BE2C (cell line): Measurements from ENCODE around the gene COL26A1.

ENCODE experiments used
- DNase-seq: peaks from one replicate; pipeline ENCODE4 v3.0.0-alpha.2; 2020
- H3K27me3 ChIP-seq: fragments of 250-450 bp; sonication (Bioruptor Pico); 2 replicates; pipeline ENCODE4 v1.5.1; 2020; ENCODE audit warnings: mild to moderate bottlenecking
- H3K36me3 ChIP-seq: fragments of 250-450 bp; sonication (Bioruptor Pico); 2 replicates; pipeline ENCODE4 v1.5.1; 2020; ENCODE audit warnings: mild to moderate bottlenecking
- H3K4me1 ChIP-seq: fragments of 250-450 bp; sonication (Bioruptor Pico); 2 replicates; pipeline ENCODE4 v1.5.1; 2020
- H3K4me3 ChIP-seq: 2 replicates; pipeline ENCODE4 v1.5.1; 2011; ENCODE audit warnings: low read depth, low read length
- H3K9me3 ChIP-seq: fragments of 250-450 bp; sonication (Bioruptor Pico); 2 replicates; pipeline ENCODE4 v1.5.1; 2020
- CTCF ChIP-seq: IDR thresholded peaks from 2 replicates; pipeline ENCODE4 v1.5.1; 2012; ENCODE audit warnings: mild to moderate bottlenecking, low read depth, low read length

COL26A1 gene

GRCh38 chr7:101589976-101590662 is 227.4 kb downstream of the COL26A1 start:
- H3K9me3 ChIP-seq = no peaks in the 10 kb centered on the region
- DNase-seq = peak; percentile 53
- no peak for TF ChIP-seq CTCF
- no peak overlapping the region for H3K4me3 ChIP-seq
- H3K4me1 ChIP-seq = no peaks in the 10 kb centered on the region
- no peaks in the 10 kb centered on the region for H3K27me3 ChIP-seq
- H3K36me3 ChIP-seq = no peaks in the 10 kb centered on the region

DNA sequence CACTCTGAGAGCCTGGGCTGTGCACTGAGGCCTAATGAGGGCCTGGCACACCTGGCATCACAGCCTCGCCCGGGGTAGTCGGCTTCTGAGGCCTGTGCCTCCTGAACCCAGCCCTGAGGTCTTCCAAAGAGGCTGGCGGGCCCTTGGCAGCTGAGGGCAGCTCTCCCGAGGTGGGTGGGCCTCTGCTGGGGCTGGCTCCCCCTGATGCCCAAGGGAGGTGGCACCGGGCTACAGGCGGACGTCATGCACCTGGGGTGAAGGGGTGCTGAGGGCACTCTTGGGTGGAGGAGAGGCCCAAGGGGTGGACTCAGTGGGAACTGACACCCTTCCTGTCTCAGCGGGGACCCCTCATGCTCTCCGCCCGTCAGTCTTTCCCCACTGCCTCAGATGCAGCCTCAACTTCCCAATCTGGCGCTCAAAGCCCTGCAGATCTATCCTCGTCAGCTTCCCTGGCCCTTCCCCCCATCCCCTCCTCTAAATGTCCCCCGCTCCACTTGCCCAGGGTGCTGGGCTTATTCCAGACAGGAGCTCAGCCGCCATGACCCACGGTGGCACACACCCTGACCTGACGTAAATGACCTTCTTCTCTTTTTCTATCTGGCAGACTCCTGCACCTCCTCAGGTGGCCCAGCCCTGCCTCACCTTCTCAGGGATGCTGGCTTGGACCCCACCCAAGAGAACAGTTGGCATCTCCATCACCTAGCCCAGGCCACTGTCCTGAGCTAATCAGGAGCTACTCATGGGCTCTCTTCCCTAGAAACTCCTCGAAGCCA is 228.2 kb downstream of the COL26A1 start:
- TF ChIP-seq CTCF = no peak
- DNase-seq = no peak

DNA sequence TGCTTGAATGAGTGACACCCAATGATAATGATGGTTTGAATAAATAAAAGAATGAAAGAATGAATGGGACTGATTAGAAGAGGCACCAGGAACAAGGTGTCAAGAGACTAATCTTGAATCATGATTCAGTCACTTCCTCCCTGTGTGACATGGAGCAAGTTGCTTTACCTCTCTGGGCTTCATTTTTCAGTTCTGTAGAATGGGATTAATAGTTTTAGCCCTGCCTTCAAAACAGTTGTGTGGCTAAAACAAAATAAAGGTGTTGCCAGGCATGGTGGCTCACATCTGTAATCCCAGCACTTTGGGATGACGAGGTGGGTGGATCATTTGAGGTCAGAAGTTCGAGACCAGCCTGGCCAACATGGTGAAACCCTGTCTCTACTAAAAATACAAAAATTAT is 228.8 kb downstream of the COL26A1 start:
- no peaks in the 10 kb centered on the region for H3K4me1 ChIP-seq
- H3K9me3 ChIP-seq = no peaks in the 10 kb centered on the region
- no peak for DNase-seq
- H3K36me3 ChIP-seq = no peaks in the 10 kb centered on the region
- TF ChIP-seq CTCF = no peak
- H3K27me3 ChIP-seq = no peaks in the 10 kb centered on the region
- no peak overlapping the region for H3K4me3 ChIP-seq

More for the DNA sequence above, 228.2 kb downstream of the COL26A1 start:
- Histone ChIP-seq H3K9me3 (no peaks in the 10 kb centered on the region), H3K36me3 (no peaks in the 10 kb centered on the region), H3K4me1 (no peaks in the 10 kb centered on the region), H3K27me3 (no peaks in the 10 kb centered on the region), H3K4me3 (no peak overlapping the region)

DNA sequence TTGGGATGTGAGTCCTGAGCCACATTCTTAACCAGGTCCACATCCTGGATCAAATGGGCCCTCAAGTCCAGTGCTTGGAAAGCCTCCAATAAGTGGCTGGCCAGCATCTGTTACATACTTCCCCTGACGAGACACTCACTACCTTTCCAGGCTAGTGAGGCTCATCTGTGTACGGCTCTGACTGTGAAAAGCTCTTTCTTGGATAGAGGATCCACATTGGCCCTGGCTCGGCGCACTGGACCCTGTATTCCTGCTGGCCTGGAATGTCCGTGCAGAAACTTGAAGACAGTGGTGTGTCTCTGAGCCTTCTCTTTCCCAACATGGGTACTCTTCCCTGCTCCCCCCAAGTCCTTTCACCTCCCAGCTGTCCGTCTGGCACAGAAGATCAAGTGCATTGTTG is 230.9 kb downstream of the COL26A1 start:
- H3K4me1 ChIP-seq = no peaks in the 10 kb centered on the region
- no peaks in the 10 kb centered on the region for H3K27me3 ChIP-seq
- H3K4me3 ChIP-seq = no peak overlapping the region
- DNase-seq = no peak
- H3K9me3 ChIP-seq = no peaks in the 10 kb centered on the region
- H3K36me3 ChIP-seq = no peaks in the 10 kb centered on the region
- TF ChIP-seq CTCF = no peak

DNA sequence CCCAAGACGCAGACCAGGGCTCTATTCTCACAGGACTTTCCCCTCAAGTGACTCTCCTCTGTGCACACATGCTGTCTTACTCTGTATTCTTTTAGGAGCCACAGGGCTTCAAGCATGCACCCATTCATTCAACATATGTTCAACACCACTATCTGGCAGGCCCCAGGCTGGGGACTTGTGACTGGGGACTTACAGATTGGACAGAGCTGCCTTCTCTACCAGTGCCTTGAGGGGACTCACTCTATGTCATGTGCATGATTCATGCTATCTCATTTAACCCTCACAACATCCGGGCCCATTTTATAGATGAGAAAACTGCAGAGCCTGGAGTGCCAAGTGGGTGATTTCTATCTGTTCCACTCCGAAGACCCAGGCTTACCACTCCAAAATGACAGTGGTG is 232.1 kb downstream of the COL26A1 start:
- no peaks in the 10 kb centered on the region for H3K4me1 ChIP-seq
- no peak for DNase-seq
- H3K36me3 ChIP-seq = no peaks in the 10 kb centered on the region
- TF ChIP-seq CTCF = no peak
- no peaks in the 10 kb centered on the region for H3K27me3 ChIP-seq
- no peak overlapping the region for H3K4me3 ChIP-seq
- no peaks in the 10 kb centered on the region for H3K9me3 ChIP-seq

GRCh38 chr7:101595246-101595645 is 232.6 kb downstream of the COL26A1 start:
- Histone ChIP-seq H3K27me3 (no peaks in the 10 kb centered on the region), H3K4me1 (no peaks in the 10 kb centered on the region), H3K4me3 (no peak overlapping the region), H3K9me3 (no peaks in the 10 kb centered on the region), H3K36me3 (no peaks in the 10 kb centered on the region)
- TF ChIP-seq CTCF = no peak
- no peak for DNase-seq
